ENCODE measurements around the gene LRG1. TPM values are rescaled to one million over a fixed set of nuclear protein-coding genes. Genes with fewer than 3 reads are reported as not detected.

The LRG1 gene
- polyA plus RNA-seq, 1 donor (not counting 4 experiments of a cell fraction or from before 2014, with no cell fraction given): 1.2 TPM

GRCh38 chr19:4521888-4522242 lies 18.0 kb downstream of the LRG1 start:
- Histone ChIP-seq H3K27me3 (ENCODE audit: control insufficient read depth, extremely low read depth, insufficient read depth, low read length) (peaks cover 8% of the 10 kb centered on the region), H3K27ac (ENCODE audit: control insufficient read depth, insufficient read depth, low read length) (no peak overlapping the region), H4K20me1 (ENCODE audit: control insufficient read depth, extremely low read depth, insufficient read depth, low read length) (no peaks in the 10 kb centered on the region), H3K4me1 (ENCODE audit: control insufficient read depth, extremely low read depth, insufficient read depth, low read length) (peaks cover 11% of the 10 kb centered on the region), H3K4me3 (ENCODE audit: control insufficient read depth in 2 of 3, extremely low read depth in 1 of 3, insufficient read depth in 2 of 3, low read depth in 1 of 3, low read length in 3 of 3) (no peak overlapping the region), H3K9ac (ENCODE audit: control insufficient read depth, extremely low read depth, insufficient read depth, low read length) (no peak overlapping the region), H3K79me2 (ENCODE audit: control insufficient read depth, insufficient read depth, low read length) (no peaks in the 10 kb centered on the region), H3K4me2 (ENCODE audit: control insufficient read depth, extremely low read depth, insufficient read depth, low read depth, low read length) (no peak overlapping the region), H2AFZ (ENCODE audit: control insufficient read depth, low read length) (no peak overlapping the region), H3K9me3 (ENCODE audit: control insufficient read depth, low read depth, low read length) (no peaks in the 10 kb centered on the region), H3K9me1 (ENCODE audit: control insufficient read depth, extremely low read depth, insufficient read depth, low read length) (no peaks in the 10 kb centered on the region), H3K36me3 (ENCODE audit: control insufficient read depth in 2 of 2, extremely low read depth in 1 of 2, insufficient read depth in 2 of 2, low read length in 2 of 2) (no peaks in the 10 kb centered on the region)
- DNase-seq (ENCODE audit: low read depth, low spot score): no peak
- no peak for TF ChIP-seq EZH2 (IDR thresholded peaks at IDR 0.05; ENCODE audit: low read length)
- no peak for FAIRE-seq
- dilution Hi-C loops (cut with MboI; ENCODE audit: extremely low pct_ligation_motif_present, low sequenced_read_pairs): no loop called here

GRCh38 chr19:4521170-4521887 lies 18.5 kb downstream of the LRG1 start:
- FAIRE-seq (no peak), DNase-seq (ENCODE audit: low read depth, low spot score) (no peak)

More at GRCh38 chr19:4521170-4521887, 18.5 kb downstream of the LRG1 start:
- Histone ChIP-seq H3K27me3 (ENCODE audit: control insufficient read depth, extremely low read depth, insufficient read depth, low read length) (peaks cover 8% of the 10 kb centered on the region), H3K4me3 (ENCODE audit: control insufficient read depth in 2 of 3, extremely low read depth in 1 of 3, insufficient read depth in 2 of 3, low read depth in 1 of 3, low read length in 3 of 3) (no peak overlapping the region), H3K9me1 (ENCODE audit: control insufficient read depth, extremely low read depth, insufficient read depth, low read length) (no peaks in the 10 kb centered on the region), H2AFZ (ENCODE audit: control insufficient read depth, low read length) (no peak overlapping the region), H3K4me1 (ENCODE audit: control insufficient read depth, extremely low read depth, insufficient read depth, low read length) (peaks cover 11% of the 10 kb centered on the region), H3K27ac (ENCODE audit: control insufficient read depth, insufficient read depth, low read length) (no peak overlapping the region), H3K79me2 (ENCODE audit: control insufficient read depth, insufficient read depth, low read length) (no peaks in the 10 kb centered on the region), H3K9ac (ENCODE audit: control insufficient read depth, extremely low read depth, insufficient read depth, low read length) (no peak overlapping the region), H4K20me1 (ENCODE audit: control insufficient read depth, extremely low read depth, insufficient read depth, low read length) (no peaks in the 10 kb centered on the region), H3K9me3 (ENCODE audit: control insufficient read depth, low read depth, low read length) (no peaks in the 10 kb centered on the region), H3K36me3 (ENCODE audit: control insufficient read depth in 2 of 2, extremely low read depth in 1 of 2, insufficient read depth in 2 of 2, low read length in 2 of 2) (no peaks in the 10 kb centered on the region), H3K4me2 (ENCODE audit: control insufficient read depth, extremely low read depth, insufficient read depth, low read depth, low read length) (no peak overlapping the region)
- TF ChIP-seq CTCF (optimal IDR thresholded peaks at IDR 0.05 in 1 of 3, IDR thresholded peaks at IDR 0.05 in 1 of 3, conservative IDR thresholded peaks at IDR 0.05 in 1 of 3; ENCODE audit: extremely low read depth in 1 of 3, insufficient read depth in 2 of 3, low read length in 3 of 3) (no peak), EZH2 (IDR thresholded peaks at IDR 0.05; ENCODE audit: low read length) (no peak)
- dilution Hi-C loops (cut with MboI; ENCODE audit: extremely low pct_ligation_motif_present, low sequenced_read_pairs): no loop called here
